GM18502 (cell line): ENCODE results near the gene ADM2.
"Not testable (repeated sequence)": the region's sequence is repeated elsewhere in the genome, so short reads cannot be mapped to it uniquely, and the experiment has no call there.

ENCODE experiments used
- ATAC-seq: cut with Tn5 transposase; IDR thresholded peaks from one replicate; pipeline ENCODE4 v1.9.1; 2021; ENCODE audit warnings: mild to moderate bottlenecking; ENCODE audit not compliant: unreplicated experiment, poor library complexity

ADM2 gene

GRCh38 chr22:50532824-50533796, 51.8 kb downstream of the ADM2 start:
- ATAC-seq: no peak

GRCh38 chr22:50533856-50534711, 52.7 kb downstream of the ADM2 start:
- ATAC-seq: not testable (repeated sequence)

GRCh38 chr22:50535113-50535512, 53.8 kb downstream of the ADM2 start:
- no peak for ATAC-seq
